NCI-H146 (cell line): ENCODE measurements around the gene SYNJ2.

Experiments used
- DNase-seq: peaks from one replicate; lab custom pipeline; 2025; lab: John Stamatoyannopoulos, UW

Gene SYNJ2

DNA sequence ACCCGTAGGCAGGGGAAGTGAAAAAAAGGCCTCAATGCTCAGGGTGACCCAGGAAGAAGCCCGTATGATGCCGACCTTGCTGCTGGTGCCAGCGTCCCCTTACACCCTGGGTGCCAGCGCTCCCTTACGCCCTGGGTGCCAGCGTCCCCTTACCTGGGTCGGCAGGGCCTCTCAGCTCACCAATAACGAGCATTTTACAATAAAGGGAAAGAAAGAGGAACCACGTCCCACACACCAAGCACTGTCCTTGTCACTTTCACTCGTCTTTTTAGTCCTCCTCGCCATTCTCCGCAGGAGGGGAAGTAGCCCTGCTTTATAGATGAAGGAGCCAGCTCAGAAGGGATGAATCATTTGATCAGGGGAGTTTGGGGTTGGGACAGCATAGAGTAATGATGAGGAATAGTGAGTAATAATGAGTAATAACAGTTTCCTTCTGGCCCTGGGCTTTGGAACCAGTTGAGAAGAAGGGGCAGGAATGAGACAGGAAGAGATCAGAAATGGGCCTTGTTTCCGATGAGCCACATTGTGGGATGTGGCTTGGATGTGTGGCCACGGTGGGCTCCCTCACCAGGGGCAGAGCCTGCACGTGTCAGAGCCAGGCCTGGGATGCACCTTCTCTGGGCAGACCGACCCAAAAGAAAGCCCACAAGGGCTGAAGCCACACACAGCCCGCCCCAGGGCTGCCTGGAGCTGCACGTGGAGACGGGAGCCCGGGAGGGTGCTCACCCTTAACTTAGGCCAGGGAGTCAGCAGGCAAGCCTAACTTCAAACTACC, 75.7 kb downstream of the SYNJ2 start:
- no peak for DNase-seq

DNA sequence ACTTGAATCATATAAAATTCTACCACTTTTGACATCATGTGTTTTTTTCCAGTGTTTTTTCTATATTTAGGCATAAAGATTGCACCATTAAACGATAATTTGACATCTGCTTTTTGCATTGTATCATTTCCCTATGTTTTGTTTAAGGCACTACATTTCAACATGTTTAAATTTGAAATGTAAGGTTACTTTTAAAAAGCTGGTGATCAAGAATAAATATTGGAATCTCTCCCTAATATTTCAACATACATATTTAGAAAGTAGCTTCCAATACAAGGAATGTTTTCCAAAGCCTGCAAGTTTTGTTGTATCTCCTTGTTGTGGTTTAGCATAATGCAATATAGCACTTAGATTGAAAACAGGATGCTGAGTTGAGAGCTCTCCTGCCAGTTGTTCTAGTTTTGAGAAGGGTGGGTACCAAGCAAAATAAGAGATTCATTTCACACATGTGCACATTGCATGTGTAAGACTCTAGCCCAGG, 76.5 kb downstream of the SYNJ2 start:
- no peak for DNase-seq

DNA sequence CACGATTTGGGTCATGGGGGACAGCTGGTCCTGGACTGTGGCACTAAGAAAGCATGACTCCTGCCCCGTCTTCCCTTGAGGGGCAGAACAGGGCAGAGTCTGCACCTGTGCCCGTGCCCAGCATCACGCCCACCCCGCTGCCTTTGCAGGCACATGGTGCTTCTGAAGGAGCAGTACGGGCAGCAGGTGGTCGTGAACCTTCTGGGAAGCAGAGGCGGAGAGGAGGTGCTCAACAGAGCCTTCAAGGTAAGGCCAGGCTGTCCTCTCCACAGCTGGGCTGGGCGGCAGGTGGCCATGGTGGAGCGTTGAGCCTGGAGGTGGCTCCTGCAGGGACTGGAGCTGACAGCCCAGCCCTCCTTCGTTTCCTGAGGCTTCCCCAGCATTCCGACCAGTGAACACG, 77.4 kb downstream of the SYNJ2 start:
- no peak for DNase-seq

DNA sequence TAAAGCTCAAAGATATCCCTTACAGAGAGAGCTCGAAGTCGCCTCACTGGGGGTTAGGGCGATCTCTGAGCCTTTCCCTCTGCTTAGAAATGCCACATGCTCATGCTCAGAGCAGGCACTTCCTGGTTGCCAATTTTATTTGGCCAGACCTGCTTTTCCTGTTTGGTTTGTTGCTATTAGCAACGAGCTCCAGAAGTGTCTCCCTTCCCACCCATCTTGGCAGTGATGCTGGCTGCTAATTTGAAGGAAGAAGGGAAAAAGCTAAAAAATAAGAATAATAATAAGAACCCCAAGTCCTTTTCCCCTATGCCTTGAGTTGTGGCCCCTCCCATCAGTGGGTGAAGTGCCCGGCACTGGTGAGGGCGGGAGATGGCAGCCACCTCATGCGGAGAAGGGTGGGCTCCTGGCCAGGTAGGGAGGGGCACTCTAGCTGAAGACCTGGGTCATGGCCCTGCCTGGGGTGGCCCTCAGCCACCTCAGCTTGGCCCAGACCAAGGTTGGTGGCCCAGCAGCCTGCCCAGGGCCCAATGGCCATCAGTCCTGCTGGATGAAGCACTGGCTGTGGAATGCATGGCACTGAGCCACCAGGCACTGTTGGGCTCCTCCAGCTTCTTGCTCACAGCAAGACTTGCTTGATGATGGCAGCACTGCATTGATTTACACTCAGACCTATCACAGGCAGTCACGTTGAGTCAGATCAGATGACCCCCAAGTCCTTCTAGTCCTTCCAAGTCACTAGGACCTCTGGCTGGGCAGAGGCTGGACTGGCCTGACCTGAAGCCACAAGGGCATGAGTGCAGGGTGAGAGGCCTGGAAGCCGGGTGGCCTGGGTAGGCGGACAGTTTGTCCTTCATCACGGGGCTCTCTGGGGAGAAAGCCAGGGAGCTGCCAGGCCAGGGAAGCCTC, 79.0 kb downstream of the SYNJ2 start:
- DNase-seq, result peak; percentile 38

DNA sequence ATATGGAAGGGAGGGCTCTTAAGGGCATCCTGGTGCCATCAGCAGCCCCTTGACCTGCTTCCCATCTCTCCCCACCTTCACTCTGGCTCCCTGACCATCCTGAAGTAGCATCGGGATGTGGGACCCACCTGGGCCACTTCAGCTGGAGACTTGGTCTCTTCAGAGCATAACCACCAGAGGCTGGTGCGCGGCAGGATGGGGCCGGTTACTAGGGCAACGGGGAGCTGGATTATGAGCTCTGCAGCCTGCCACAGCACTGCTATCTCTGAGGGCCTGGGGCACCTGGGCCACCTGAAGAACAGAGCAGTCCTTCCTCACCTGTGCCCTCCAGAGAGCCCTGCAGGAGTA, 79.7 kb downstream of the SYNJ2 start:
- peak; percentile 90 for DNase-seq

DNA sequence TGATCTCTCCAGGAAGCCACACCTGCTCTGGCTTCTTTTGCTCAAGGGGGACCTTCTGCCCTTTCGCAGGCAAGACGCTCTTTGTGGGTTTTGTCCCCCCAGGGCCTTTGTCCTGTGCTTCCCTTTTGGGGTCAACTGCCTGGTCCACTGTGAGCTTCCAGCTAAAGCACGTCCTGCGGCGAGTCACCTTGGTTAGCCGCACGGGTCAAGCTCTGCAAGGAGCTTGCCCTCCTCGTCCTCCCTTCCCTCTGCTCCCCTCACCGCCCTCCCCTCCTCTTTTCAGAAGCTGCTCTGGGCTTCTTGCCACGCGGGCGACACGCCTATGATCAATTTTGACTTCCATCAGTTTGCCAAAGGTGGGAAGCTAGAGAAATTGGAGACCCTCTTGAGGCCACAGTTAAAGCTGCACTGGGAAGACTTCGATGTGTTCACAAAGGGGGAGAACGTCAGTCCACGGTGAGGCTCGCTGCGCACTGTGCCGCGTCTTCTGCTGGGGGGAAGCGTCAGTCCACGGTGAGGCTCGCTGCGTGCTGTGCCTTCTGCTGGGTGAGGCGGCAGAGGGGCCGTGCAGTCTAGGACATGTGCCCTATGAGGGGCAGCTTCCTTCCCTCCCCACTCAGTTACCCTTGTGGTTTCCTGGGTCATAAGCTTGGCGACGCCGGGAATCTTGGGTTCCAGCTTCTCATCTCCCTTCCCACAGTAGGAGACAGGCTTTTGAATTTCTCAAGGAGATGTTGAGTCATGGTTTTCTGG, 80.2 kb downstream of the SYNJ2 start:
- no peak for DNase-seq

DNA sequence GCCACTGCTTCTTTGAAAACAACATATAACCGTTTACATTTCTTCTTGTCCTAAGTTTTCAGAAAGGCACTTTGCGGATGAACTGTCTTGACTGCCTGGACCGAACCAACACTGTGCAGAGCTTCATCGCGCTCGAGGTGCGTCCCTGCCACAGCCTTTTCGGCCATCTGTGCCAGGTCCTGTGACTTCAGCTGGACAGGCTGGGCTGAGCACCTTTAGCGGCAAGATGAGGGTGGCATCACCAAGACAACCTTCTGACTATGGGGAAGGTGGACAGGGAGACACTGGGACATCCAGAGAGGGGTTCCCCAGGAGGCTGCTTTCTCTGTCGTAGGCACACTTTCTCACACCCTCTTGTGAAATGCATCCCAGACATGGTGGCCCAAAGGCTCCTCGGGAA, 82.1 kb downstream of the SYNJ2 start:
- DNase-seq, result no peak

DNA sequence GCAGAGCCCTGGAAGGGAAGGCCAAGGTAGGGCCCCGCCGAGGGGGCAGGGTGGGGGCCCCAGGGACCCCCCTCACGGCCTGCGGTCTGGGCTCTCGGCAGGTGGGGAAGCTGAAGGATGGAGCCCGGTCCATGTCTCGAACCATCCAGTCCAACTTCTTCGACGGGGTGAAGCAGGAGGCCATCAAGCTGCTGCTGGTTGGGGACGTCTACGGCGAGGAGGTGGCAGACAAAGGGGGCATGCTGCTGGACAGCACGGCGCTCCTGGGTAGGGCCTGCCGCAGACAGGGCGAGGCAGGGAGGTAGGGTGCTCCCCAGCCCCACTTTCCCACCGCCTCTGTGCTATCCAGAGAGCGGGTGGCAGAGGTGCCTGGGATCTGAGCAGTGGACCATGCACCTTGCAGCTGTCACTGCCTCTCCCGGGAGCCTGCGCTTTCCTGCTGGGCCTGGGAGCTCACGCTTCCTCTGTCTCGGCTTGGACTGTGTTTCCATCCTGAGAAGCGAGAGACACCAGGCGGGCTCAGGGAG, 83.1 kb downstream of the SYNJ2 start:
- DNase-seq, result no peak

DNA sequence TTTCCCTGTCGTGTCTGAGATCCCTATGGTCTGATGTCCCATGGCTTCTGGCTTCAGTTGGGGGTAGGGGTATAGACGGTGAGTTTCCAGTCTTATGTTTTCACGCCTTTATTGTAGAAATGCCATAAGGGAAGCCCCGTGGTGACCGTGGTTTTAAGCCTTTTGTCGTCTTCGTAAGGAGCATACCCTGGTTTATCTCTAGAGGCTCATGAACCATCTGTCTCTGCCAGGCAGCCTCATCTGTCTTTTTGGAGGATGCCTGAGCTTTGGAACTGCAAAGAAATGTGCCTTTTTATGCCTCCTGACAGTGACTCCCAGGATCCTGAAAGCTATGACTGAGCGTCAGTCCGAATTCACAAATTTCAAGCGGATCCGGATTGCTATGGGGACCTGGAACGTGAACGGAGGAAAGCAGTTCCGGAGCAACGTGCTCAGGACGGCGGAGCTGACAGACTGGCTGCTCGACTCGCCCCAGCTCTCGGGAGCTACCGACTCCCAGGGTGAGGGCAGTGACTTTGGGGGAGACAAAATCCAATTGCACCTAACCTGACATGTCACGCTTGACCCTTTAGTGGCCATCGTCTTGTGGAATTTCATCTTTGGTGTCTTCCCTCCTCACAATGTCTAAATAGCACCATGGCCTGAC, 84.6 kb downstream of the SYNJ2 start:
- DNase-seq, result no peak

DNA sequence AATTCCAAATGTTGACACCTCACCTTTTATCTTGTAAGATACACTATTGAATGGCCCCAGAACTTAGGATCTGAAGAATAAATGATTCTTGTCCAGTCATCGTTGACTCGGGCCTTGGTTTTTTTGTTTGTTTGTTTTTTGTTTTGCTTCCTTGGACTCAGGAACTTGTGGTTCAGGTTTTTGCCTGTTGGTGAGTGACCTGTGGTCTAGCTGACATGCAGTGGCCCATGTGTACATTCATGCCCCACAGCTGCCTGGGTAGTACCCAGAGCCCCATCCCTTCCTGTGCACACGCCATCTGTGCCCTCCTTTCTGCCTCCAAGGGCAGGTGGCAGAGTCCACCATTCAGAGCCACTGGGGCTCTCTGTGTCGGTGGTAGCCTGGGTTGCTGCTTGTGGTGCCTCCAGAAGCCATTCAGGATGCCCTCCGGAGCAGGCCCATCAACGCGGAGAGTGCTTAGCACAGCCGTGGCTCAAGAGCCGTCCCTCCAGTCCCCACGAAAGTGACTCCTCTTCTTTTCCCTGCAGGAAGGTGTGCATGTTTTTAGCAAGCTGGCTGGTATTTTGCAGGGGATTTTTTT, 85.9 kb downstream of the SYNJ2 start:
- DNase-seq, result no peak

DNA sequence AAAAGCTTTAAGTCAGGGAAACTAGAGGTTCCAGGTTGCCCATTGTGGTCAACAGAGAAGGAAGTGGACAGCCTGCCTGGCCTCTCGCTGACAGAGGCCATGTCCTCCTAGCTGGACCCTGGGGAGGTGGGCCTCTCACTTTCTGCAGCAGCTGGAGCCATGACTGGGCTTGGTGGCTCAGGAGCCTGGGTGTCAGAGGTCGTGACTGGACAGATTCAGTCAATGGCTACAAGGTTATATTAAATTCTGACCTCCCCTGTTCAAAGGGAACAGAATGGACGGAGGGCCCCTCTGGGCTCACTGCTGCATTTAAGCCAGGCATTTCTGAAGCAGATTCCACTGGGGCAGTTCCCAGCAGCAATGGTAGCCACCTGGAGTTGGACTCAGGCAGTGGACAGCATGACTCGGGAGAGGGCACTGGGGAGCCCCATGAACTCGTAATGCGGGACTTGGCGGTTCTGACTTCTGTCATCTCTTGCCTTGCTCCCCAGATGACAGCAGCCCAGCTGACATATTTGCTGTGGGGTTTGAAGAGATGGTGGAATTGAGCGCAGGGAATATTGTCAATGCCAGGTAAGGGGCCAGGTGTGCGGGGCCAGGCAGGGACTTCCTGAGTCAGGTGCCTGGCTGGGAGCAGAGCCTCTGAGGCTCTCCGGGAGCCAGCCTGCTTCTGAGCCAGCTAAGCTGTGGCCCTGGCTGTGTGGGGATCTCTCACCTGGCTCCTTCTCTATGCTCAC, 86.7 kb downstream of the SYNJ2 start:
- no peak for DNase-seq

DNA sequence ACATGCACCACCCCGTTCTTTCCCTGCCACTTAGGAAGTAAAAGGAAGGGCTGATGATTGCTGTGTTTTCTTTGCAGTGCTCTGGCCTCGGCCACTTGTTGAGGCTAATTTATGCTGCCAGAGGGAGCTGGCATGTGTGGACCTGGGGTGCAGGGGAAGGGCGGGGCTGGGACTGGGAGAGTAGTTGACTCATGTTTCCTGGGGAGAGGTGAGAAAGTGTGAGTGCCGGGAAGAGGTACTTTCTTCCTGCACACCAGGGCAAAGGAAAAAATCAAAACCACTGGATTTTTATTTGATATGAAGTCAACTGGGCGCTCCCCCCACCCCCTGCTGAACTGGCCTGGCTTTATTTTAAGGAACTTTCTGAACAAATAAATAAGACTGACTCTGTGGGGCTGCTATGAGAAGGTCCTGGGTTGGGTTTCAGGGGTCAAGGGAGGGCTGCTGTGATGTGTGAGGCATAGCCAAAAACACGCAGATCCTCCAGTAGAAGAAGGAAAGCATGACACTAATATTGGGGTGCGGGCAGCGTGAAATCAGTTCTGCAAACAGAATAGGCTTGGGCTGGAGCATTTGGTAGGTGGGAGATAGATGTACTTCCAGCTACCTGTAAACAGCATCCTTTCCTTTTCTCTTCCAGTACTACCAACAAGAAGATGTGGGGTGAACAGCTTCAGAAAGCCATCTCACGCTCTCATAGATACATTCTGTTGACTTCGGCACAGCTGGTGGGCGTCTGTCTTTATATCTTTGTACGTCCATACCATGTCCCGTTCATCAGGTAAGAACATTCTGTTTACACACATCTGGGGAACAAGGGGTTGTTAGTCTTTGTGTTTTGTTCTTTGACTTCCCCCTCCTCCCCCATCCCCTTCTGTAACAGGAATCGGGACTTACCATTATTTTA, 87.5 kb downstream of the SYNJ2 start:
- no peak for DNase-seq

DNA sequence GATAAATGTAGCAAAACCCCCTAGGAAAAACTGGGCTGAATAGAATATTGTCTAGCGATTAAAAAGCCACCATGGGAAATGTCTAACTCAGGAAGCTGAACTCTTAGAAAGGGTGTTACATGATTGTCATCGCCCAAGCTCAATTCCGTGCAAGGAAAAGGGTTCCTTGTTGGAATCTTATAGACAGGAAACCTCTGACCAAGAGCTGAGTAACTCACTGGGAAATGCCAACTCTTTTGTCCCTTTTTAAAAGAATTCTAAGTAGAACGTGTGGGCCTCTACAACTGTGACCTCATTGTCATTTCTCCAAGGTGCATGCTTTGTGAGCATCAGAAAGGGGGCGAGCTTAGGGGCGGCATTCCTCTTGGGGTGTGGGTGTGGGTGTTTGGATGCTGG, 88.1 kb downstream of the SYNJ2 start:
- DNase-seq, result no peak

DNA sequence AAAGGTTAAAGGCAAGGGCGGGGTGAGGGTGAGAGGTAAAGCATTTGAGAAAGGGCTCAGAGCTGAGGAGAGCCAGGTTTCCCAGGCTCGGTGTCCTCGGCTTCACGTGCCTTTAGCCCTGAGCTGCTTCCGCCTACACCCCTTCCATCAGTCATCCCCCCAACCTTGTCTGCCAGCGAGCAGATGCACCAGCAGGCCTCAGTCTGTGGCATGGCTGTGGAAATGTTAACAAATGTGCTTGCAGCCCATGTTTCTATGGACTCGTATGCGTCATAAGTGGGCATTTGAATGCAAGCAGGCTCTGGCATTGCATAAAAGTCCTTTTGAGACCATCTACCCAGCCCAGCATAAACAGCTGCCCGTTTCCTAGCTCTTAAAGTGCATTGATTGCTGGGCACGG, 88.8 kb downstream of the SYNJ2 start:
- DNase-seq, result no peak

DNA sequence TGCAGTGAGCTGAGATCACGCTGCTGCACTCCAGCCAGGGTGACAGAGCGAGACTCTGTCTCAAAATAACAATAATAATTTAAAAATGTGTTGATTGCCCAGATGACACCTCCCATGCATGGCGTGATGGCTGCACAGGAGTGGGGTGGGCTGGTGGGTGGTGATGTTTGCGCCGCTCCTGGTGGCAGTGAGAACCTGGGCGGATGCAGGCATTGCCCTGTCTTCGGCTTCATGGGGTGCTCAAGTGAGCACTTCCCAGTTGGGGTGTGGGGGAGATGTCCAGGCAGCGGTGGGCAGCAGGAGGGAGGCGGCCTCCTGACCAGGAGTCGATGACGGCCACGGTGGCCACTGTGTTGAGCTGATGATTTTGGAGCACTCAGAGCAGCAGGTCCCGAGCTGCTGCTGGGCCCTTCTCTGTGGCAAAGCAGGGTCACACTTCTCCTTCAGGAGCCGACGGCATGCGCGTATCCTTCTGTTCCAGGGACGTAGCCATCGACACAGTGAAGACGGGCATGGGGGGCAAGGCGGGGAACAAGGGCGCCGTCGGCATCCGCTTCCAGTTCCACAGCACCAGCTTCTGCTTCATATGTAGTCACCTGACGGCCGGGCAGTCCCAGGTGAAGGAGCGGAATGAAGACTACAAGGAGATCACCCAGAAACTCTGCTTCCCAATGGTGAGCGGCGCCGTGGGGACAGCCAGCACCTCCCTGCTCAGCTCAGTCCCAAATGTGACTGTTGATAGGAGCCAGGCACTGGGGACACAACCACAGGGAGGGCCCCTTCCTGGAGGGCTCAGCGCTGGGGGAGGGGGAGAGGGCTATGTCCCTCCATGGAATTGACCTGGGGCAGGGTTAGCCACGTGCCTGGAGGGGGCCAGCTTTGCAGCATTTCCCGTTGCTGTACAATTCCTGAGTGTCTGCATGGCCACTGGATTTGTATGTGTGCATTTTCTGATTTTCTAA, 89.7 kb downstream of the SYNJ2 start:
- no peak for DNase-seq

DNA sequence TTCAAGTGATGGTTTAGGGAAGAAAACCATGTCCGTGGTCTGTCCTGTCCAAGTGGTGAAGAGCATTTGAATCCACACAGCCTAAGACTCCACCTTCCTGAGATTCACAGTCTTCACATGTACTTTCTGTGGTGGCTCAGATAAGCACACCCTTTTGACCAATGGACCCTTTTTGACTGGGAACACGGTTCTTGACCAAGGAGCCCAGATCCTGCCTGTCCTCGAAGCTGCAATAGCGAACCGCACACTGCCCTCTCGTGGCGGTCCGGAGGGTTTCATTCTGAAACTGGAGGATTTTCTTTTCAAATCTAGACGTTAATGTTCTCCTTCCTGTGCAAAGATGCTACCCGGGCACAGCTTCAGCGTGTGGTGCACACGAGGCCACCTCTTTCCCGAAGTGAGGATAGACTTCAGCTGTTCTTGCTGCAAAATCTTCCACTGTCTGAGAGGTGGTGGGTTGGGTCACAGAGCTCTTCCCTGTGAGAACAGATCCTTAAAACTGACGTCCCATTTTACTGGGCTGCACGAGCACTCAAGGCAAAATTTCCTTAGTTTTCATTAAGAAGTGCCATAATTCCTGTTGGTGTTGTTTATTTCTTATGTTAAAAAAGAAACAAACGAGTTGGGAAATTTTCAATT, 90.5 kb downstream of the SYNJ2 start:
- DNase-seq, result peak; percentile 69

DNA sequence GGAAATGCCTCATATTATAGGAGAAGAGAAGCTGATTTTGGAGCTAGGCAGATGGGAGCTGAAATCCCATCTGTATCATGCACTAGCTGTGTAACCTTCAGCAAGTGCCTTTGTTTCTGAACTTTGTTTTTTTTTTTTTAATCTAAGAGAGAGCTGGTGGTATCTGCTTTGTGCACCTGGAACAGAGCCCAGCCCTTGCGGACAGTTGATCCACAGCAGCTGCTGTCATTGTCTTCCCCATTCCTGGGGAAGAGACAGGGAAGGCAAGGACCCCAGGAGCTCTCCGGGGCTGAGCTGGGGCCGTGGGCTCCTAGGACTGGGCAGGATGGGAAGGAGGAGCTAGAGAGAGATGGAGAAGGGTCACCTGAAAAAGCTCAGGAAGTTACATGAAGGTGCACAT, 92.1 kb downstream of the SYNJ2 start:
- DNase-seq, result peak; percentile 64

DNA sequence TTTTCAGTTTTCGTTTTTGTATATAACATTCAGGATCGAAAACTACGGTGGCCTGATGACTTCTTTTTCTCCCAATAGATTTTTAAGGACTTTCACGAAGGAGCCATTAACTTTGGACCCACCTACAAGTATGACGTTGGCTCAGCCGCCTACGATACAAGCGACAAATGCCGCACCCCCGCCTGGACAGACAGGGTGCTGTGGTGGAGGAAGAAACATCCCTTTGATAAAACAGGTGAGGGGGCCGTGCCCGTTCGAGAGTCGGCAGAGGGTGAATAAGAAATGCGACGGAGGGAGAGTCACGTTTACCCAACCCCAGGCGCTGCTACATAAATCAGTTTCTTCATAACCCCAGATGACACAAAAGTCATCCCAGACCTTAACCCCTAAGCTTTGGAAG, 94.9 kb downstream of the SYNJ2 start:
- no peak for DNase-seq
